ENCODE results near the gene KHK.

The KHK gene

DNA sequence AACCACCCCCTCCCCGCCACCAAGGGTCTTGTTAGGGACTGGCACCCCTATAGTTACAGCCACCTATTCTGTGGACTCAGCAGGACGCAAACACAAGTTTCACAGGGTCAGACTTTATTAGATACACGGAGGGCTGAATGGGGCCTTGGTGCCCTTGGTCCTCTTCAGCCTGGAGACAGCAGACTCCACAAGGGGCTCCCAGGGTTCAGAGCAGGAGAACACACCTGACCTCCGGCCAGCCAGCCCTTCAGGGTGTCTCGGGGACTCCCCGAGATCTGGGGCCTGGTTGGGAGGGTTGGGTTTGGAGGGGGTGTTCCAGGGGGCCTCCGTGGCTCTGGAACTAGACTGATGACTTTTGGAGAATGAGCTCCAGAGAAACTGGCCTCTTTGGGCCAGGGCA is 50.2 kb downstream of the KHK start:
- Histone ChIP-seq H3K9me3 (ENCODE audit: insufficient read depth, low read depth, low read length) (no peaks in the 10 kb centered on the region), H3K27ac (ENCODE audit: low read length) (no peak overlapping the region), H3K9ac (ENCODE audit: low read depth, low read length) (no peak overlapping the region)

GRCh38 chr2:27137322-27137935 is 50.9 kb downstream of the KHK start:
- H3K36me3 ChIP-seq (ENCODE audit: insufficient read depth, low read depth, low read length) = peaks cover 7% of the 10 kb centered on the region
- no peak overlapping the region for H3K4me3 ChIP-seq (ENCODE audit: low read length)
- no peaks in the 10 kb centered on the region for H3K27me3 ChIP-seq (ENCODE audit: insufficient read depth, low read length)
- peaks cover 8% of the 10 kb centered on the region for H3K4me1 ChIP-seq (ENCODE audit: insufficient read depth, low read length)
- H3K9ac ChIP-seq (ENCODE audit: low read depth, low read length) = no peak overlapping the region
- H3K27ac ChIP-seq (ENCODE audit: low read length) = no peak overlapping the region
- H3K9me3 ChIP-seq (ENCODE audit: insufficient read depth, low read depth, low read length) = no peaks in the 10 kb centered on the region

More for the DNA sequence above, 50.2 kb downstream of the KHK start:
- Histone ChIP-seq H3K36me3 (ENCODE audit: insufficient read depth, low read depth, low read length) (peaks cover 13% of the 10 kb centered on the region), H3K4me1 (ENCODE audit: insufficient read depth, low read length) (peaks cover 8% of the 10 kb centered on the region), H3K27me3 (ENCODE audit: insufficient read depth, low read length) (no peaks in the 10 kb centered on the region), H3K4me3 (ENCODE audit: low read length) (no peak overlapping the region)

DNA sequence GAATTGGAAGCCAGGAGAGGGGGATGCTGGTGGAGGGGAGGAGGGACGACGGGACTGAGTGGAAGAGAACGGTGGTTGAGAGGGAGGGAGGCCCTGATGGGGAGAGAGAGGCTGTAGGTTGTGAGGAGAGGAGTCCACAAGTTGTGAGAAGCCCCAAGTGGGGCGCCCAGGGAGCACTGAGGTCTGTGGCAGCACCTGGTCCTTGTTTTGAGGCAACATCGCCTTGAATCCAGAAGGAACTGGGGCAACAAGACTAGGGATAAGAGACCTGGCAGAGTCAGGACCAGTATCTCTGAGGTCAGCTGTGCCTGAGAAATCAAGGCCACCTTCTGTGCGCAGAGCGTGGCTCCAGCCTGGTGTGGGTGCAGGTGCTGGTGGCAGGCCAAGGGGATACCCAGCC is 51.5 kb downstream of the KHK start:
- H3K4me3 ChIP-seq (ENCODE audit: low read length) = no peak overlapping the region
- peaks cover 6% of the 10 kb centered on the region for H3K4me1 ChIP-seq (ENCODE audit: insufficient read depth, low read length)
- H3K9me3 ChIP-seq (ENCODE audit: insufficient read depth, low read depth, low read length) = no peaks in the 10 kb centered on the region
- H3K36me3 ChIP-seq (ENCODE audit: insufficient read depth, low read depth, low read length) = no peaks in the 10 kb centered on the region
- no peak overlapping the region for H3K9ac ChIP-seq (ENCODE audit: low read depth, low read length)
- H3K27ac ChIP-seq (ENCODE audit: low read length) = no peak overlapping the region
- peaks cover 6% of the 10 kb centered on the region for H3K27me3 ChIP-seq (ENCODE audit: insufficient read depth, low read length)

- Histone ChIP-seq H3K27me3 (ENCODE audit: insufficient read depth, low read length) (peaks cover 10% of the 10 kb centered on the region), H3K9me3 (ENCODE audit: insufficient read depth, low read depth, low read length) (no peaks in the 10 kb centered on the region), H3K4me3 (ENCODE audit: low read length) (no peak within 1 kb of the TSS), H3K36me3 (ENCODE audit: insufficient read depth, low read depth, low read length) (no peaks in the 10 kb centered on the region), H3K9ac (ENCODE audit: low read depth, low read length) (no peak within 1 kb of the TSS), H3K4me1 (ENCODE audit: insufficient read depth, low read length) (no peaks in the 10 kb centered on the region), H3K27ac (ENCODE audit: low read length) (no peak within 1 kb of the TSS)
Observed at GRCh38 chr2:27139310-27139709, 52.7 kb downstream of the KHK start, which contains the start of gene PRR30. TSS of gene PRR30 (minus strand) at chr2:27139410. CDS start at chr2:27138329, 1,081 bp downstream.

DNA sequence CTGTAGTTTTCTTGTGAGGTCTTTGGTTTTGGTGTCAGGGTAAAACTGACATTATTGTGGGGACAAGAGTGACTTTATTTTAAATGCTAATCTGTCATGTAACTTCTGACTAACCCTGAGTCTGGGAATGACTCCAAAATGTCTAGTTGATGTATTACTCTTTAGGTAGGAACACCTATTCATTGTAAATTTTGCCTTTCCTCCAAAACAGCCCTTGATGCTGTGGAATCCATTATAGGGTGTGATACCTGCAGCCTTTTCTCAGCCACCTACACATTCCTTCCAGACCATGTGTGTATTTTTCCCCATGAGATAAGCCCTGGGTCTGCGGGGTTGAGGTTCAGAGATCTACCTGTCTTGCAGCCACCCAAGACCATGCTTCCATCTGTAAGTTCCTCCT is 56.7 kb downstream of the KHK start:
- Histone ChIP-seq H3K4me3 (ENCODE audit: low read length) (no peak overlapping the region), H3K9me3 (ENCODE audit: insufficient read depth, low read depth, low read length) (no peaks in the 10 kb centered on the region), H3K4me1 (ENCODE audit: insufficient read depth, low read length) (no peaks in the 10 kb centered on the region), H3K36me3 (ENCODE audit: insufficient read depth, low read depth, low read length) (no peaks in the 10 kb centered on the region), H3K27me3 (ENCODE audit: insufficient read depth, low read length) (peaks cover 10% of the 10 kb centered on the region), H3K27ac (ENCODE audit: low read length) (no peak overlapping the region), H3K9ac (ENCODE audit: low read depth, low read length) (no peak overlapping the region)

- Histone ChIP-seq H3K36me3 (ENCODE audit: insufficient read depth, low read depth, low read length) (no peaks in the 10 kb centered on the region), H3K9ac (ENCODE audit: low read depth, low read length) (no peak overlapping the region)
Observed at GRCh38 chr2:27145682-27146081, 59.1 kb downstream of the KHK start.

DNA sequence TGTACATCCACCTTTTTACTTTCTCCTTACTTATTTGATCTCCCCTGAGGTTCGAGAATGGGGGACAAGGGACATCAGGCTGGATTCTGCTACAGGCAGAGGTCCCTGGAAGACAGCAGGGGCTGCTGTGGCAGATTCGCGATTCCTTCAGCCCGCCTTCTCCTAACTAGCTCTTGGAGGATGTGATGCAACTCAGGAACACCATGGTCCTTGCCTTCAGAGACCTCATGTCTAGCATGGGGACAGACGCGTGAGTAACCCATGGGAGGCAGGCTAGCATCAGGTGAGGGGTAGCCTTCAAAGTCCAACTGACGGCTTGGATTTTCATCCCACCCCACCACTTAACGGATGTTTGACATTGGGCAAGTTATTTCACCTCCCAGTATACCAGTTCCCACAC is 61.4 kb downstream of the KHK start:
- Histone ChIP-seq H3K4me1 (ENCODE audit: insufficient read depth, low read length) (no peaks in the 10 kb centered on the region), H3K9ac (ENCODE audit: low read depth, low read length) (no peak overlapping the region), H3K9me3 (ENCODE audit: insufficient read depth, low read depth, low read length) (no peaks in the 10 kb centered on the region), H3K27ac (ENCODE audit: low read length) (no peak overlapping the region), H3K27me3 (ENCODE audit: insufficient read depth, low read length) (peaks cover 6% of the 10 kb centered on the region), H3K4me3 (ENCODE audit: low read length) (no peak overlapping the region), H3K36me3 (ENCODE audit: insufficient read depth, low read depth, low read length) (no peaks in the 10 kb centered on the region)

More at GRCh38 chr2:27145682-27146081, 59.1 kb downstream of the KHK start:
- Histone ChIP-seq H3K27ac (ENCODE audit: low read length) (no peak overlapping the region), H3K27me3 (ENCODE audit: insufficient read depth, low read length) (peaks cover 10% of the 10 kb centered on the region), H3K9me3 (ENCODE audit: insufficient read depth, low read depth, low read length) (no peaks in the 10 kb centered on the region), H3K4me1 (ENCODE audit: insufficient read depth, low read length) (no peaks in the 10 kb centered on the region), H3K4me3 (ENCODE audit: low read length) (no peak overlapping the region)

- H3K4me3 ChIP-seq (ENCODE audit: low read length) = no peak within 1 kb of the TSS
- H3K36me3 ChIP-seq (ENCODE audit: insufficient read depth, low read depth, low read length) = no peaks in the 10 kb centered on the region
- H3K9me3 ChIP-seq (ENCODE audit: insufficient read depth, low read depth, low read length) = no peaks in the 10 kb centered on the region
- H3K4me1 ChIP-seq (ENCODE audit: insufficient read depth, low read length) = no peaks in the 10 kb centered on the region
- H3K27ac ChIP-seq (ENCODE audit: low read length) = no peak within 1 kb of the TSS
- no peak within 1 kb of the TSS for H3K9ac ChIP-seq (ENCODE audit: low read depth, low read length)
- no peaks in the 10 kb centered on the region for H3K27me3 ChIP-seq (ENCODE audit: insufficient read depth, low read length)
Observed at GRCh38 chr2:27148801-27149439, 62.3 kb downstream of the KHK start, which contains the start of gene TCF23. TSS of gene TCF23 (plus strand) at chr2:27149004. CDS start at chr2:27149134, 130 bp downstream.

GRCh38 chr2:27149570-27150405 is 63.2 kb downstream of the KHK start:
- no peak overlapping the region for H3K4me3 ChIP-seq (ENCODE audit: low read length)
- no peaks in the 10 kb centered on the region for H3K9me3 ChIP-seq (ENCODE audit: insufficient read depth, low read depth, low read length)
- H3K27me3 ChIP-seq (ENCODE audit: insufficient read depth, low read length) = no peaks in the 10 kb centered on the region
- H3K27ac ChIP-seq (ENCODE audit: low read length) = no peak overlapping the region
- no peaks in the 10 kb centered on the region for H3K4me1 ChIP-seq (ENCODE audit: insufficient read depth, low read length)
- no peak overlapping the region for H3K9ac ChIP-seq (ENCODE audit: low read depth, low read length)
- no peaks in the 10 kb centered on the region for H3K36me3 ChIP-seq (ENCODE audit: insufficient read depth, low read depth, low read length)
